Right renal pelvis (tissue), 4 donors: ENCODE data around the gene TPGS2. TPM values are rescaled to one million over a fixed set of nuclear protein-coding genes. Genes with fewer than 3 reads are reported as not detected.
A peak's percentile ranks its signal among the peaks of the same experiment; 100 is the strongest.
"Not testable (repeated sequence)": the region's sequence is repeated elsewhere in the genome, so short reads cannot be mapped to it uniquely, and the experiment has no call there.

Experiments used
- DNase-seq, 4 donors: peaks; one replicate each; pipeline ENCODE4 v3.0.0-alpha.2; 2013; ENCODE audit warnings: low read depth in 4 of 4, low spot score in 3 of 4, missing footprints in 1 of 4
- polyA plus RNA-seq, 4 donors: library from polyadenylated mRNA; unstranded; fragments of 120-200 nt; gene quantifications; one replicate each; pipeline ENCODE4 v1.2.1, GENCODE V29; 2013; ENCODE audit not compliant: insufficient read length in 4 of 4

Gene TPGS2, protein sequence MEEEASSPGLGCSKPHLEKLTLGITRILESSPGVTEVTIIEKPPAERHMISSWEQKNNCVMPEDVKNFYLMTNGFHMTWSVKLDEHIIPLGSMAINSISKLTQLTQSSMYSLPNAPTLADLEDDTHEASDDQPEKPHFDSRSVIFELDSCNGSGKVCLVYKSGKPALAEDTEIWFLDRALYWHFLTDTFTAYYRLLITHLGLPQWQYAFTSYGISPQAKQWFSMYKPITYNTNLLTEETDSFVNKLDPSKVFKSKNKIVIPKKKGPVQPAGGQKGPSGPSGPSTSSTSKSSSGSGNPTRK
- polyA plus RNA-seq: 100 to 1,000 TPM; 105 to 146 (median 121) TPM

DNA sequence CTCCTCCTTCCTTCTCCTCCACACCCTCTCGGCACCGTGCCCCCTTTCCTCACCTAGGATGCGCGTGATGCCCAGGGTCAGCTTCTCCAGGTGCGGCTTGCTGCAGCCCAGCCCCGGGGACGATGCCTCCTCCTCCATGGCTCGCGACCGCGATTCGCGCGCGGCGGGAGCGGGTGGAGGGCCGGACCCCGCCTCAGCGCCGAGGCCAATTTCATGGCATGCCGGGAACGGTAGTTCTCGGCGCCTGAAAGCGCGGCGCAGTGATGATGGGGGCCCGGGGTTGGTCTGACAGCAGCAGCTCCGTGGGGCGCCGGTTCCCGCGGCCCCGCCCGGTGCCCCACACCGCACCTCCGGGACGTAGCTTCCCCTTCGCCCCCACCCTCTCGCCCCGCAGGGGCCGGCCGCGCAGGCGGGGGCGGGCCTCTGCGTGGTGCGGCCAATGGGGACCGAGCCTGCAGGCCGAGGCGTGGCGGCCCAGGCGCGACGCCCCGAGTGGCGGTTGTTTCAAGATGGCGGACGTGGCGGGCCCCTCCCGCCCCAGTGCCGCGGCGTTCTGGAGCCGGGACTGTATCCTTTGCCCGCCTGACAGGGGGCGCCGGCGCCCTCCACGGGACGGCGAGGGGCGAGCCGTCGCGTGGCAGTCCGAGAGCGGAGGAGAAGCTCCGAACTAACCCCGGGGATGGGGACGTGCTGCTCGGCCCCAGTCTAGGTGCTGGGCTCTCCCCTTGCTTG is at the start of gene TPGS2, which contains the start of gene KIAA1328:
TPGS2 (minus strand) TSS at position 373 of the 732 bp plus-strand sequence; CDS start at position 138, 235 bp downstream.
KIAA1328 (plus strand) TSS at position 498 of the 732 bp plus-strand sequence; CDS start at position 510, 12 bp downstream.
- DNase-seq: peak; percentile 69 to 74 (median 71)

DNA sequence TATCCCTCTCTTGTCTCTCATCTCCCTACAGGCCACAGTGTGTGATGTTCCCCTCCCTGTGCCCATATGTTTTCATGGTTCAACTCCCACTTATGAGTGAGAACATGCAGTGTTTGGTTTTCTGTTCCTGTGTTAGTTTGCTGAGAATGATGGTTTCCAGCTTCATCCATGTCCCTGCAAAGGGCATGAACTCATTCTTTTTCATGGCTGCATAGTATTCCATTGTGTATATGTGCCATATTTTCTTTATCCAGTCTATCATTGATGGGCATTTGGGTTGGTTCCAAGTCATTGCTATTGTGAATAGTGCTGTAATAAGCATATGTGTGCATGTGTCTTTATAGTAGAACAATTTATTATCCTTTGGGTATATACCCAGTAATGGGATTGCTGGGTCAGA is 45.0 kb upstream of the TPGS2 start:
- DNase-seq: not testable (repeated sequence)

DNA sequence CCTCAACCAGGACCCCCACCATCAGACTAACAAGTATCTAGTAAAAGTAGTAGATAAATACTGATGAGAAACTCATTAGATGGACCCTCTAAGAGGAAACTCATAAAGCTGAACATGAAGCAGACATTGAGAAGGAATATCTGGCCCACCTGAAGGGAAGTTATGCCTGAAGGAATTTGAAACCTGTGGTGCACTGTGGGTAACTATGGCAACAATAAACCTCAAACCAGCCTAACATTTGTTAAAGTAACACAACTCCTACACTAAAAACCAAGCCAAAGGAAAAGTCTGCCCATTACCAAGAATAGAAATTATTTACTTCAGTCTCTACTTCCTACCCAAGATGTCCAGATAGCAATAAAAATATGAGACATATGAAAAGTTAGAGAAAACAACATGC is 43.5 kb upstream of the TPGS2 start:
- DNase-seq: no peak

DNA sequence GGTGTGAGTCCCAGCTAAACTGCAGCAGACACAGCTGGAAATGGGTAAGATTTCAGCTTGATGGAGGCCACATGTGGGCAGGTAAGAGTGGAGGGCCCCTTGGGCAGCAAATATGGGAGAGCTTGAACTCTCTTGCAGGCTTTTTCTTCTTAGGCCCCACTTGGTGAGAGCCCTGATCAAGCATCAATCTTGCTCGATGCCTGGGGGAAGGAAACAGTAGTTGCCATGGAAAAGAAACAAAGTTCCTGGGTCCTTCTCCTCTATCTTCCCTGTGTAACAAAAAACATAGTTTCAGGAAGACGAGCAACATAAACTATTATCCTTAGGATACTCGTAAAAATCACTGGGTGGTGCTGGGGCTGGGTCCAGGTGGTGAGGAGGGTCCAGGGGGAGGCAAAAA is 43.0 kb upstream of the TPGS2 start:
- no peak for DNase-seq

DNA sequence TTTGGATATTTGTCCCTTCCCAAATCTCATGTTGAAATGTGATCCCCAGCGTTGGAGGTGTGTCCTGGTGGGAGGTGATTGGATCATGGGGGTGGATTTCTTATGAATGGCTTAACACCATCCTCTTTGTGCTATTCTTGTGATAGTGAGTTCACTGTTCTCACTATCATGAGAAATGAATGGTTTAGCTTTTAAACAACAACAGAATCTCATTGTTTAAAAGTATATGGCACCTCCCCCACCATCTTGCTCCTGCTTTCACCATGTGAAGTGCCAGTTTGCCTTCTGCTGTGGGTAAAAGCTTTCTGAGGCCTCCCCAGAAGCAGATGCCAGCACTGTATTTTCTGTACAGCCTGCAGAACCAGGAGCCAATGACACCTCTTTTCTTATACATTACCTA is 38.3 kb upstream of the TPGS2 start:
- DNase-seq: no peak

DNA sequence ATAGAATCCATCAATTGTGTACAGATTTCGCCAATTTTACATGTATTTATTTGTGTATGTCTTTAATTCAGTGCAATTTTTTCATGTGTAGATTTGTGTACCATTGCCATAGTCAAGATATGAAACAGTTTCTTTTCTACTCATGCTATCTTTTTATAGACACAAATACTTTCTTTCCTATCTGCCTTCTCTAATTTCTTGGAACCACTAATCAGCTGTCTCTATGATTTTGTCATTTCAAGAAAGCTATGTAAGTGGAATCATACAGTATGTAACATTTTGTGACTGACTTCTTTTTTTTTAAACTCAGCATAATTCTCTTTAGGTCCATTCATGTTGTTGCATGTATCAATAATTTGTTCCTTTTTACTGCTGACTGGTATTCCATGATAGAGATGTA is 33.4 kb upstream of the TPGS2 start:
- no peak for DNase-seq

DNA sequence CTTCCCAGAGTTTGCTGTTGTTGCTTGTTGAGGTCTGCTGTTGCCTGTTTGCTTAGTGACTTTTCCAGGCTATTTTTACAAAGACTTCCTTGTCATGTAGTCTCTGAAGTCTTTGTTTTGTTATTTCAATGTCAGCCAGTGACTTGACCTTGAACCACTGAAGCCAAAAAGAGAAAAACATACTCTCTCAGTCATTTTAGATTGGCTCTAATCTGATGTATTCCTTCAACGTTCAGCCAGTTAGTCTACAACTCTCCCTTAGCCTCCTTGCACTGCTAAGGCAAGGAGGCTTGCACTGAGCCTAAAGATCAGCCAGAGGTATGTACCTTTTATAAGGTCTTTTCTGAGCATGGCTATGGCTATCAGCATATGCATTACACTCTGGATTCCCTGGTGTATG is 28.0 kb upstream of the TPGS2 start:
- no peak for DNase-seq

DNA sequence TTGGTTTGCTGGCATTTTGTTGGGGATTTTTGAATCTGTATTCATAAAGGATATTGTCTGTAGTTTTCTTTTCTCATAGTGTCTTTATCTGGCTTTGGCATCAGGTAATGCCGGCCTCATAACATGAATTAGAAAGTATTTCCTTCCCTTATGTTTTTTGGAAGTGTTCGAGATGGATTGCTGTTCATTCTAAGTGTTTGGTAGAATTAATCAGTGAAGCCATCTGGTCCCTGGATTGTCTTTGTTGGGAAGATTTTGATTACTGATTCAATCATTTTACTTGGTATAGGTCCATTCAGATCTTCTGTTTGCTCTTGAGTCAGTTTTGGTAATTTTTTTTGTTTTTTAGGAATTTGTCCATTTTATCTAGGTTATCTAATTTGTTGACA is 22.4 kb upstream of the TPGS2 start:
- DNase-seq: no peak

DNA sequence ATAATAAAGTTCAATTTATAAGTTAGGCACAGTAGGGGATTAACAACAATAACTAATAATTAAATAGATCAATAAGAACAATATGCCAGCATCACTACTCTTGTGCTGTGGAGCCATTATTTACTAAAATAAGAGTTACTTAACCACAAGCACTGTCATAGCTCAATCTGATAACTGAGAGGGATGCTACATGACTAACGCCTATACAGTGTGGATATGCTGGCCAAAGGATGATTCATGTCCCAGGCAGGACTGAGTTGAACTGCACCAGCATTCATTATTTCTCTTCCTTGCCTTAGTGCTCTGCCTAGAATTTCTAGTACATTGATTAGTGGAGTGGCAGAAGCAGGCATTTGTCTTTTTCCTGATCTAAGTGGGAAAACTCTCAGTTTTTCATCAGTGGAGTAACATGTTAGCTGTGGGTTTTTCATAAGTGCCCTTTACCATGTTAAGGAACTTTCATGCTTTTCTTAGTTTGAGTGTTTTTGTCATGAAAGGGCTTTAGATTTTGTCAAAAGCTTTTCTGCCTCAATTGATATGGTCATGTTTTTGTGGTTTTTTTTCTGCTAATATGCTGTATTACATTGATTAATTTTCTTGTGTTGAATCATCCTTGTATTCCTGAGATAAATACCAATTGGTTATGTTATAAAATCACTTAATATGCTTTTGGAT is 21.9 kb upstream of the TPGS2 start:
- no peak for DNase-seq

DNA sequence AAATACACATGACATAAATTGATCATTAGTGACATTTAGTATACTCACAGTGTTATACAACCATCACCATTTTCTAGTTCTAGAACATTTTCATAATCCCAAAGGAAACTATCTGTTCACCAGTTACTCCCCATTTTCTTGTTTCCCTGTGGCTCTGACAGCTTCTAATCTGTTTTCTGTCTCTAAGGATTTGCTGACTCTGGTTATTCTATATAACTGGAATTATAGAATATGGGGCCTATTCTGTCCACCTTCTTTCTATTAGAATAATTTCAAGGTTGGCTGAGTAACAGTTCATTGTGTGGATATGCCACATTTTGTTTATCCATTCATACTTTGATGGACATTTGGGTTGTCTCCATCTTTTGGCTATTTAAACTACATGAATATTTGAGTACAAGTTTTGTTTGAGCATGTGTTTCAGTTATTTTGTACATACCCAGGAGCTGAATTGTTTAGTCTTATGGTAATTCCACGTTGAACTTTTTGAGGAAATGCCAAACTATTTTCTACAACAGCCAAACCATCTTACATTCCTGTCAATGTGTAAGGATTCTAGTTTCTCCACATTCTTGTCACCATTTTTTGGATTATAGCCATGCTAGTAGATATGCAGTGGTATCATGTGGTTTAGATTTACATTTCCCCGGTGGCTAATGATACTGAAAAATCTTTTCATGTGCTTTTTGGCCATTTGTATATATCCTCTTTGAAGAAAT is 20.6 kb upstream of the TPGS2 start:
- DNase-seq: no peak

DNA sequence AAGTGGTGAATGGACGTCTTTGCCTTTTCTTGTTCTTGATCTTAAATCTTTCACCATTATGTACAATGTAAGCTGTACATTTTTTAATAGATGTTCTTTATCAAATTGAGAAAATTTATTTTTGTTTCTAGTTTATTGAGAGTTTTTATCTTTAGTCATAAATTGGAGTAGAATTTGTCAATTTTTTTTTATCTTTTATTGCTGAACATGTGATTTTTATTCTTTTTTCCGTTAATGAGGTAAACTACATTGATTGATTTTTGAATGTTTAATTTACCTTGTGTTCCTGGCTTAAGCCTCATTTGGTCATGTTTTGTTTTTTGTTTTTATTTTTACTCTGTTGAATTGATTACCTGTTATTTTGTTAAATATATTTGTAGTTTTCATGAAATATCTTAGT is 19.8 kb upstream of the TPGS2 start:
- DNase-seq: no peak

DNA sequence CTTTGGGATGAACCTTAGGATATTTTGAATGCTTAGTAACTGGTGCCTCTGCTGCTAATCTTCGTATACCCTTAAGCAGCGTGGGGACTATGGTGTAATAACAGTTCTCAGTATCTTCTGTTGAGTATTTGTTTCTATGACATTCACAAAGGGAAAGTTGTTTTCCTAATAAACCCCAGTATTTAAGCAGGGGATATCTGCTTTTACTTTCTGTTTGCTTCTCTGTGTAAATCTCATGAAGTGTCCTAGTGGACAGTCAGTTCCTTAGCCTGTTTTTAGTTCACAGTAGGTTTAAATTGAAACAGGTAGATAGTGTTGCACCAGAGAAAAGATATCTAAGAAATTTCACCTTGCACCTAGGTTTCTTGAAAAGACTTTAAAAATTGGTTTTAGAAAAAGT is 15.0 kb upstream of the TPGS2 start:
- DNase-seq: no peak

DNA sequence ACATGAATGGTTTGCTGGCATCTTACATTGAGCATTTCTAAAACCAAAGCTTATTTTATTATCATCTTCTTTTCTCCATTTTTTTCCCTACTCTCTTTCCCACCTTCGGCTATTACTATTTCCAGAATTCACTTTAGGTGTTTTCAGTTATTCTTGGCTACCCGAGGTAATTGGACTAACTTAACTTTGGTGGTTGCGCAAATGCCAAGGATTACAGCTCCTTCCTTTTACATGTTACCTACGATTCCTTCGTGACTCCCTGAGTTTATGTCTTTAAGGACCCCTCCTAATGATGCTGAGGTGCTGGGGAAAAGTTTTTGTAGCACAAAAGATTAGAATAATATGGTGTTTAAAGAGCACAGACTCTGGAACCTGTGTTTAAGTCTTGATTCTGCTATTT is 14.4 kb upstream of the TPGS2 start:
- no peak for DNase-seq

DNA sequence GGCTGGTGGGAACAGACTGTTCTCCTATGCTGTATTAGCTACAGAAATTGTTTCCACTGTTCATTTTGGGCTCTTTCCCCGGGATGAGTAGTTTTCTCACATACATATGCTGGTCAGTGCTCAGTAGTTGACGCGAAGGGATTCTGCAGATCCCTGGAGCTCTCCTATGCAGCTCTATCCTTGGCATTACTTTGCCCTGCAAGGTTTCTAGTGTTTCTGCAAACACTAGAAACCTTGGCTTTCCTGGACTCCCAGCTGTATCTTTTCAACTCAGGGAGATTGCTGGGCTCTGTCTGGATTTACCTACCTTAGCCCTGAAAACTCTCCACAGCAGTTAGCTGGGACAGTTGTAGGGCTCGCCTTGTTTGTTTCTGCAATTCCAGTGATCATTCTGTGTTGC is 11.0 kb upstream of the TPGS2 start:
- no peak for DNase-seq

DNA sequence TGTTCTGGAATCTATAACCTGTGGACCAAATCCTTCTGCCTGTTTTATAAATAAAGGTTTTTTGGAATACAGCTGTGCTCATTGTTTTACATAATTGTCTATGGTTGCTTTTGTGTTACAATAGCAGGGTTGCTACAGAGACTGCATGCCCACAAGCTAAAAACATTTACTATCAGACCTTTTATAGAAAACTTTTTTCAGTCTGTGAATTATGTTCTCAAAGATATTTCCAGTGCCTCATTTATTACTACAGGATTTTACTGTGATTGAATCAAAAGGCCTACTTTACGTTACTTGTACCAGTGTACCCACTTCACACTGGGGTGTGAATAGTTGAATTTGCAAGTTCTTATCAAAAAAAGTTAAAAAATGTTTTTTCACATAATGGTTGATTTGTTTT is 7.1 kb upstream of the TPGS2 start:
- no peak for DNase-seq

DNA sequence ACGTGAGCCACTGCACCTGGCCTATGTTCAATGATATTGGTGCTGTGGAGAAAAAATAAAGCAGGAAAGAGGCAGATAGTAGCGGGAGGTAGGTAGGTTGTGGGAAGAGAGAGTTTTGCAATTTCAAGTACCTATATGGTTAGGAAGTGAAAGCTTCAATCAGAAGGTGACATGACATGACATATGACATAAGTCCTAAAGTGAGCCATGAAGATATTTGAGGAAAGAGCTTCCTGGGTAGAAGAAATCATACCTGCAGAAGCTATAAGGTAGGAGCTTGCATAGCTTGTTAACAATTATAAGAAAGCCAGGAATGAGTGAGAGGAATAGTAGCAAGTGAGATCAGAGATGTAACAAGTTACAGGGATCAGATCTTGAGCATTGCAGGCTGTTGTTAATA is 4.3 kb upstream of the TPGS2 start:
- DNase-seq: no peak

DNA sequence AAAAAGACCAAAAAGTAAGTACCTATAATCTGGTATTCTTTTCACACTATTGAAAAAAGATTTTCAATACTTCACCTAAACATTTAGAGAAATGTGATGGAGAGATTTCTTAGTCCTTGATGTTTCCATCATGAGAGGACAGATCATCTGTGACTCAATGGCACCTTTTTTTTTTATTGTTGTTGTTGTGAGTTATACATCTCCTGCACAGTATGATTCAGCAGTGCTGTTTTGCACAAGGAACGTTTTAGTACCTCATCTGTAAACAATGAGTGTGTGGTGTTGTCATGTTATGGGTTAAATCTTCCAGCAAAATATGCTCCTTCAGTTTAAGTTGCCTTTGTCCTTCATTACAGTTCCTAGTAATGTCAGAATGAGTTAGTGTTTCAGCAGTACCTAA is 2.3 kb upstream of the TPGS2 start:
- DNase-seq: no peak

DNA sequence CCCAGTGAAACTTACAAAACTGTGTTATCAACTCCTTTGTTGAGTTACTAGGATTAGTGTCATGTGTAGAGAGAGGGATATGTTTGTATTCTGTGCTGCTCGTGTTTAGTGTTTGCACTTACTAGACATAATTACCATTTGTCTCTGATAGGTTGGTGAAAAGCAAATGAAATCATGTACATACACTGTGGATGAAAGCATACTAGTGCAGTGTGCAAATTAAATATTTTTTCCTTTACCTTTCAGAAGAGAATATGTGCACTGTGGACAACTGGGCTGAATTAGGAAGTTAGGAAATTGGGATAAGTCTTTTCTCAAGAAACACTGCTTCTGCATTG is 1.3 kb upstream of the TPGS2 start:
- DNase-seq: no peak

DNA sequence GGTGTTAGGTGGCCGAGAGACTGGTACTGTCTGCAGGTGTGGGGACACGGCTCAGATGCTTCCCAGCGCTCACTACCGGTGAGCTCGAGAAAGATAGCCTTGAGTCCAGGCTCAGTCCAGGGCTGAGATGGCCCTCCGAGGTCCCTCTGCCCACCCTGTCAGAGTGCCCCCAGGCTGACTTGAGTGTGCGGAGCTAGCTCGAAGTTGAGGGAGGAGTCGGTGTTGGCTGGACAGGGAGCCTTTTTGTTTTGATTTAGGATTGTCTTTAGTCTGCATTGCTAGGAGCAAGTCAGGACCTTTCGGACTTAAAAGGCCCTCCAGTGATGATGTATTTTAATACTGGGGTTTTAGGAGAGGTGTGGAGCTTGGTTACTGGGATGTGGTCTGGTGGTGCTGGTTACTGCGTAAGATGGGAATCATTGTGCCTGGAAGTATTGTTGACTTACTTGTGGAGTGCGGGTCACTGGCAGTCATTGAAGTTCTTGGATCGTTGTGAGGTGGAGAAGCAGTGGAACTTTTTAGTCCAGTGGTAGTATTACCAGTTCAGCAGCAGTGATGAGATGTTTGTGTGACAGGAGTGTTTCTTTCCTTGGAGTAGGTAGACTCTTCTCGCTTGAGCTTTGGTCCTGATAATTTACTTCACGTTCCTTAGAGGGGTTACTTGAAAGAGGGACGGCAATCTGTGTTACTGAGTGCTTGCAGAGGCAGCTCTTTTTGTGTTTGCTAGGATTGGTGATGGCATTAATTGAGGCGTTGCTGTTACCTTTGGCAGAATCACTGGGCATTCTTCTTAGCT is 758 bp upstream of the TPGS2 start:
- DNase-seq: peak in 2 of 4 donors; percentile 12 to 20

DNA sequence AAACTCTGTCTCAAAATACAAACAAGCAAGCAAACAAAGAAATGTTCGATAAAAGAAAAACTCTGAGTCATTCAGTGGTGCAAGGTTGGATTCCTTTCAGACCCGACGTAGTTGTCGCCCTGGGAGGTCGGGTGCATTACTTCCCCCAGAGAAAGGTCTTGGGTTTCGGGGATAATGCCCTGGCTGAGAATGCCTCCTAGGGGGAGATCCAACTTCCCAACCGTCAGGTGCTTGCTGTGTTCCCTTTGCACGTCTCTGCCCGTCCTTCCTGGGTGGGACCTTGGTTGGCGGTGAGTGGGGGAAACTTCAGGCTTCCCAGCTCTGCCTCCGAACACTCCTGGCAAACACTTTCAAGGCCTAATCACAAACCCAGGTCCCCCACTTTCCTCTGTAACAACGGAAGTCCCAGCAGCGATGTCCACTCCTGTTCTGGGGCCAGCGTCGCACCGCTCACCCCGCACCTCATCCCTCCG is 609 bp downstream of the TPGS2 start:
- DNase-seq: peak in 2 of 4 donors; percentile 14 to 42
